Epithelial cell of esophagus (primary cell): ENCODE results near the gene PRRG3.

Experiments used
- DNase-seq: peaks from one replicate; pipeline ENCODE4 v3.0.0; 2010; ENCODE audit warnings: low read depth
- H3K4me3 ChIP-seq: 2 replicates; pipeline ENCODE4 v1.5.1; 2011; ENCODE audit warnings: mild to moderate bottlenecking, low read length, control low read depth
- CTCF ChIP-seq: IDR thresholded peaks from 2 replicates; pipeline ENCODE4 v1.5.1; 2011; ENCODE audit warnings: low read depth, mild to moderate bottlenecking, low read length, control low read depth, inconsistent platforms; ENCODE audit not compliant: insufficient read depth; ENCODE audit errors: missing control alignments

The PRRG3 gene

DNA sequence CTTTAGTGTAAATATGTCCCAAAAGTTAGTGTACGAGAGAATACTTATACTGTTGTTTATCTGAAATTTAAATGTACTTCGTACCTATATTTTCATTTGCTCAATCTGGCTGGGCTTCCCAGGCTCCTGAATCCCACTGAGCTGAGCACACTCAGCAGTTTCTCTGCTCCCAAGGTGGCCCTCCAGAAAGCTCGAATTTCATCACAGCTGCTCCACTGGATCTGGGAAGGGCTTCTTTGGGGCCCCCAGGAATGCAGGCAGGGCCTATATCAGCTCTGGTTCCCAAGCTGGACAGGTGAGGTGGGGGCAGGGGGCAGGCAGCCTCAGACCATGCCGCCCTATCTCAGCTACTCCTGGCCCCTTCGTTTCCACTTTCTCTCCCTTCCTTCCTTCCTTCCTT is 19.1 kb downstream of the PRRG3 start:
- no peak overlapping the region for H3K4me3 ChIP-seq
- no peak for DNase-seq
- TF ChIP-seq CTCF: no peak

DNA sequence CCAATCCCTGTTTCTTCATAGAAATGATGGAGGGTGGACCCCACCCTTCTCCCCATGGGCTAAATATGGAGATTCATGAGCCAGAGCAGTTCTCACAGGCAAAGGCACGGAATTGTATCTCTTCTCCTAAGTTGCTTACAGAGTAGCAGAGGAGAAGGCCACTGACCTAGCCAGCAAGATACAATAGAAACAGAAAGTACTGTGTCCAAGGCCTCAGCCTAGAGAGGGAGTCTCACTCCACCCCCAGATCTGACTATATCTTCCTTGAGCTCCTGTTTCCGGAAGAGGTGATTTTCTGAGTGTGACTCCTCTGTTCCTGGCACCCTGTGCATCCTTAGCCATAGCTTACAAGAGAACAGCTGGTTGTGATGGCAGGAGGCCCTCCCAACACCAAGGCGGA is 20.5 kb downstream of the PRRG3 start, which contains the start of gene FATE1:
FATE1 (plus strand) TSS at position 284 of the 400 bp plus-strand sequence; CDS start at position 369, 85 bp downstream.
- TF ChIP-seq CTCF: no peak

GRCh38 chrX:151722241-151722846 is 27.1 kb downstream of the PRRG3 start:
- no peak overlapping the region for H3K4me3 ChIP-seq
- TF ChIP-seq CTCF: peak; percentile 30
- DNase-seq: peak; percentile 2

More for the DNA sequence above, 20.5 kb downstream of the PRRG3 start, which contains the start of gene FATE1:
- DNase-seq: no peak
- H3K4me3 ChIP-seq: no peak within 1 kb of the TSS

DNA sequence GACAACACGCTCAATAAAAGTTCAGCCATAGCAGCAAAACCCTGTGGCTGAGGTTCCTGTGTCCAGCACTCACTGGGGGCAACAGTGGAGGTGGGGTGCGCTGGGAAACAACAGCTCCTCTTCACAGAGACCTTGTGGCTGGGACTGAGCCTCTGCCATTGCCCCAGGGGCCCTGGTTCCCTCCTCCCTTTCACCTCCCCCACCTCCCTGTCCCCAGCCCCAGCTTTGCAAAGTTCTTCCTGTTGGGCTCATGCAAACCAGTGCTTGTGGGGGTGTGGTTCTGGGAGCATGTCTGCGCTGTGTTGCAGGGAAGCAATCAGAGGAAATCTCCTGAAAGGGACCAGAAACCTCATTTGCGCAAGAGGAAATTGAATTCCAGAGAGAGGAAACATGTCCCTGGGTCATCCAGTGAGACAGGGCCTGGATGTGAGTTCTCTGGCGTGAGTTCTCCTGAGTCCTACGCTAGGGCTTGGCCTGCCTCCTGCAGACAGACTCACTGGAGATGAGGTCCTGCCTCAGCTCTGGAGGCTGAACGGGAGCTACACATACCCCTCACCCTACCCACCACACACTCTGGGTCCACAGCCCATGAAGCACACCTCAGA is 28.0 kb downstream of the PRRG3 start:
- TF ChIP-seq CTCF: no peak
- H3K4me3 ChIP-seq: no peak overlapping the region
- no peak for DNase-seq

GRCh38 chrX:151724563-151725337 is 29.5 kb downstream of the PRRG3 start:
- no peak overlapping the region for H3K4me3 ChIP-seq
- no peak for TF ChIP-seq CTCF
- DNase-seq: no peak

- H3K4me3 ChIP-seq: no peak overlapping the region
- no peak for TF ChIP-seq CTCF
- DNase-seq: no peak
These were observed 30.0 kb downstream of the PRRG3 start for GRCh38 chrX:151725338-151725614.
